Spleen (tissue), 7 donors: ENCODE measurements around the gene ADAM11.

Source experiments
- POLR2AphosphoS5 ChIP-seq, 3 donors: sonication (generic); formaldehyde crosslinking; IDR thresholded peaks; one replicate each; pipeline ENCODE4 v1.5.1; 2017; ENCODE audit warnings: antibody characterized with exemption in 3 of 3
- TF ChIP-seq, protein P1 (sequence below), 11 experiments: fragments of 200-600 bp in 7 of 11; fragments of 450-650 bp in 4 of 11; sonication (generic) in 4 of 11; IDR thresholded peaks in 8 of 11; conservative IDR thresholded peaks in 3 of 11; 1 replicate in 7 of 11; 2 replicates in 4 of 11; pipeline versions ENCODE4 v1.4.0 to v1.8.0; 2016 to 2021; ENCODE audit warnings: antibody characterized with exemption in 11 of 11, inconsistent platforms in 4 of 11, mild to moderate bottlenecking in 1 of 11
- donor health status: DM: no; HTN: no; CAD: no; lungs with moderate emphysema.
- donor health status: DM: no; HTN: no; CAD: no.
- donor health status: DM: no; HTN: no; CAD: no.

DNA sequence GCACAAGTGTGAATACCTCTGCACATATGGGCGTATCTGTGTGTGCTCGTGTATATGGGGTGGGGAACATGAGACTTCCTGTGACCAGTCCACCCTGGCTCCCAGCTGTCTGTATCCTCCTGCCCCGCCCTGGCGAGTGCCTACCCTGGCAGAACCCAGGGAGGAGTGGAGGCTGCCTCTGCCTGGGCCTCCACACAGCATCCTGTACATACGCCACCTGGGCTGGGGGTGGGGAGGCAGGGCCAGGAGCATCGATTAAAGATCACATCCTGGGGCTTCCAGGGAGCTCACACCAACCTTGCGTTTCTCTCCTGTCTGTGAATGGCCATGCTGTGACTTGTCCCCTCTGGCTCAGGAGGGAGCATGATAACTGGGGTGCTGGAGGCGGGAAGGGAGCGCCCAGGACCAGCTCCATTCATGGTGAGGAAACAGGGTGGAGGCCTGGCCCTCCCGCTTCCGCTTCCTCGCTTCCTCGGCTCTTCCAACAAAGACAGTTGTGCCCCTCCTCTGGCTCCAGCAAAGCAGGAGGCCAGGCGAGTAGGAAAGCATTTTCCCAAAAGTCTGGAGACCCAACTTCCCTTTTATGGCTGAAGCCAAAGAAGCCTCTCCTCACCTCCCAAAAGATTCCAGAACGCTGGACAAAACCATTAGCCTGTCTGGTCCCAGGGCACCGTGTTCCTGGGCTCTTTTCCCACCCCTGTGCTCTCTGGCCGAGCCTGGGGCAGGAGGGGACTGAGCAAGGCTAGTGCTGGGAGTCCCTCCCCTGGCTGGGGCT lies 22.9 kb downstream of the ADAM11 start:
- TF ChIP-seq, protein P1, sequence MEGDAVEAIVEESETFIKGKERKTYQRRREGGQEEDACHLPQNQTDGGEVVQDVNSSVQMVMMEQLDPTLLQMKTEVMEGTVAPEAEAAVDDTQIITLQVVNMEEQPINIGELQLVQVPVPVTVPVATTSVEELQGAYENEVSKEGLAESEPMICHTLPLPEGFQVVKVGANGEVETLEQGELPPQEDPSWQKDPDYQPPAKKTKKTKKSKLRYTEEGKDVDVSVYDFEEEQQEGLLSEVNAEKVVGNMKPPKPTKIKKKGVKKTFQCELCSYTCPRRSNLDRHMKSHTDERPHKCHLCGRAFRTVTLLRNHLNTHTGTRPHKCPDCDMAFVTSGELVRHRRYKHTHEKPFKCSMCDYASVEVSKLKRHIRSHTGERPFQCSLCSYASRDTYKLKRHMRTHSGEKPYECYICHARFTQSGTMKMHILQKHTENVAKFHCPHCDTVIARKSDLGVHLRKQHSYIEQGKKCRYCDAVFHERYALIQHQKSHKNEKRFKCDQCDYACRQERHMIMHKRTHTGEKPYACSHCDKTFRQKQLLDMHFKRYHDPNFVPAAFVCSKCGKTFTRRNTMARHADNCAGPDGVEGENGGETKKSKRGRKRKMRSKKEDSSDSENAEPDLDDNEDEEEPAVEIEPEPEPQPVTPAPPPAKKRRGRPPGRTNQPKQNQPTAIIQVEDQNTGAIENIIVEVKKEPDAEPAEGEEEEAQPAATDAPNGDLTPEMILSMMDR (IDR thresholded peaks at IDR 0.05 in 8 of 11, conservative IDR thresholded peaks at IDR 0.05 in 3 of 11): no peak
- no peak for TF ChIP-seq POLR2AphosphoS5 (IDR thresholded peaks at IDR 0.05)
